ENCODE measurements around the gene NPHS1. TPM values are rescaled to one million over a fixed set of nuclear protein-coding genes. Genes with fewer than 3 reads are reported as not detected.

The NPHS1 gene
- total and polyA plus RNA-seq, 2 of the 8 experiments (the other 6 are each of a cell fraction or from before 2014, with no cell fraction given): 1.3 to 1.4 TPM

DNA sequence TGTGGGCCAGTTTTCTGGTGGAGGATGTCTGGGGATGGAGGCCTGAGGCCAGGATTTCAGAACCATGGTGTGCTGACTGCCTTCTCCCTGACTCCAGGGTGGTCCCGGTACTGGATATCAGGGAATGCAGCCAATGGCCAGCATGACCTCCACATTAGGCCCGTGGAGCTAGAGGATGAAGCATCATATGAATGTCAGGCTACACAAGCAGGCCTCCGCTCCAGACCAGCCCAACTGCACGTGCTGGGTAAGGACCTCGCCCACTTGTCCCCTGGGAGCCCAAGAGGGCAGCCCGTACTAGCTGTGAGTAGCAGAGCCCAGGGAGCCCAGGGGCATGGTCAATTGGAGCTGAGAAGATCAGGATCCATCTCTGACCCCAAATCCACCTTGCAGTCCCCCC is 6.0 kb upstream of the NPHS1 start:
- CTCF ChIA-PET (ENCODE audit: partially characterized antibody): interaction anchor here (0.6 kb wide), 1 partner anchor 255 kb away, joined by 3 read pairs; no protein-coding TSS in a partner anchor
- peaks cover 7 to 72% (median 65%) of the 10 kb centered on the region in 4 experiments for H3K27me3 ChIP-seq (replicated peaks in 1 of 4; ENCODE audit: control insufficient read depth in 3 of 4, extremely low read depth in 1 of 4, insufficient read depth in 3 of 4, low read length in 3 of 4)
- H4K5ac ChIP-seq (ENCODE audit: insufficient read length, low read depth, low read length): no peak overlapping the region
- H3K23ac ChIP-seq (ENCODE audit: insufficient read length): no peak overlapping the region
- peaks cover 22% of the 10 kb centered on the region for H3K23me2 ChIP-seq (ENCODE audit: low read depth, low read length)
- H3K4me3 ChIP-seq (ENCODE audit: extremely low read depth in 1 of 4, insufficient read depth in 2 of 4, low read depth in 3 of 4, low read length in 4 of 4): no peak overlapping the region
- H2BK20ac ChIP-seq (ENCODE audit: low read length): no peak overlapping the region
- no peak overlapping the region for H3K9ac ChIP-seq (replicated peaks in 1 of 4; ENCODE audit: extremely low read depth in 1 of 4, low read depth in 3 of 4, low read length in 3 of 4)
- no peak overlapping the region for H3K27ac ChIP-seq (ENCODE audit: low read depth, low read length)
- H2AK5ac ChIP-seq (ENCODE audit: low read depth, low read length): no peak overlapping the region
- H3K9me3 ChIP-seq (ENCODE audit: insufficient read depth in 2 of 2, low read depth in 1 of 2, low read length in 1 of 2): no peaks in the 10 kb centered on the region
- no peak overlapping the region for H4K91ac ChIP-seq (replicated peaks; ENCODE audit: insufficient read length, low read length)
- no peak overlapping the region for H3K14ac ChIP-seq (ENCODE audit: insufficient read length)
- DNase-seq (ENCODE audit: low read depth in 1 of 2, low spot score in 2 of 2) (no peak), FAIRE-seq (no peak)
- no peak overlapping the region for H2AFZ ChIP-seq (ENCODE audit: low read length)
- no peak overlapping the region for H2BK120ac ChIP-seq (replicated peaks; ENCODE audit: low read depth, low read length)
- no peak overlapping the region for H3K4ac ChIP-seq (replicated peaks; ENCODE audit: insufficient read length, low read depth, low read length)
- H3K4me1 ChIP-seq (replicated peaks in 1 of 4; ENCODE audit: control insufficient read depth in 3 of 4, insufficient read depth in 4 of 4, low read length in 3 of 4): peaks cover 0 to 23% (median 13%) of the 10 kb centered on the region in 4 experiments; a peak in 6 of 7 replicates
- TF ChIP-seq E2F6 (IDR thresholded peaks at IDR 0.05) (no peak), KDM1A (IDR thresholded peaks at IDR 0.05; ENCODE audit: borderline replicate concordance, low read length) (no peak), RNF2 (IDR thresholded peaks at IDR 0.05; ENCODE audit: borderline replicate concordance, low read depth, low read length, missing control alignments, poor library complexity, severe bottlenecking) (no peak), CEBPB (IDR thresholded peaks at IDR 0.05; ENCODE audit: low read depth, low read length) (no peak), KDM4A (IDR thresholded peaks at IDR 0.05; ENCODE audit: low read depth, low read length, severe bottlenecking) (no peak)
- TF ChIP-seq, protein P1, sequence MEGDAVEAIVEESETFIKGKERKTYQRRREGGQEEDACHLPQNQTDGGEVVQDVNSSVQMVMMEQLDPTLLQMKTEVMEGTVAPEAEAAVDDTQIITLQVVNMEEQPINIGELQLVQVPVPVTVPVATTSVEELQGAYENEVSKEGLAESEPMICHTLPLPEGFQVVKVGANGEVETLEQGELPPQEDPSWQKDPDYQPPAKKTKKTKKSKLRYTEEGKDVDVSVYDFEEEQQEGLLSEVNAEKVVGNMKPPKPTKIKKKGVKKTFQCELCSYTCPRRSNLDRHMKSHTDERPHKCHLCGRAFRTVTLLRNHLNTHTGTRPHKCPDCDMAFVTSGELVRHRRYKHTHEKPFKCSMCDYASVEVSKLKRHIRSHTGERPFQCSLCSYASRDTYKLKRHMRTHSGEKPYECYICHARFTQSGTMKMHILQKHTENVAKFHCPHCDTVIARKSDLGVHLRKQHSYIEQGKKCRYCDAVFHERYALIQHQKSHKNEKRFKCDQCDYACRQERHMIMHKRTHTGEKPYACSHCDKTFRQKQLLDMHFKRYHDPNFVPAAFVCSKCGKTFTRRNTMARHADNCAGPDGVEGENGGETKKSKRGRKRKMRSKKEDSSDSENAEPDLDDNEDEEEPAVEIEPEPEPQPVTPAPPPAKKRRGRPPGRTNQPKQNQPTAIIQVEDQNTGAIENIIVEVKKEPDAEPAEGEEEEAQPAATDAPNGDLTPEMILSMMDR (IDR thresholded peaks at IDR 0.05; ENCODE audit: control extremely low read depth in 1 of 3, insufficient read depth in 1 of 3, low read depth in 1 of 3, low read length in 3 of 3): no peak
- H3K18ac ChIP-seq (ENCODE audit: extremely low read depth, low read length): no peak overlapping the region
- H3K79me1 ChIP-seq (ENCODE audit: low read depth, low read length): no peaks in the 10 kb centered on the region
- H4K8ac ChIP-seq (ENCODE audit: extremely low read depth, insufficient read depth, low read length): no peak overlapping the region
- H4K20me1 ChIP-seq (replicated peaks in 1 of 2; ENCODE audit: control insufficient read depth in 1 of 2, insufficient read depth in 2 of 2, low read length in 2 of 2): peaks cover 0 to 3% of the 10 kb centered on the region in 2 experiments
- H3K4me2 ChIP-seq (ENCODE audit: insufficient read depth in 1 of 2, low read depth in 2 of 2, low read length in 2 of 2): no peak overlapping the region
- H2BK15ac ChIP-seq (ENCODE audit: low read length): no peak overlapping the region
- H3K36me3 ChIP-seq (ENCODE audit: control insufficient read depth in 2 of 4, insufficient read depth in 4 of 4, low read length in 3 of 4): no peaks in the 10 kb centered on the region
- no peak overlapping the region for H2BK12ac ChIP-seq (ENCODE audit: low read depth, low read length)
- POLR2A ChIA-PET (ENCODE audit: partially characterized antibody): interaction anchor here (0.6 kb wide), 1 partner anchor 85 kb away, joined by 3 read pairs; no protein-coding TSS in a partner anchor
- H3K79me2 ChIP-seq (ENCODE audit: control insufficient read depth in 1 of 2, insufficient read depth in 2 of 2, low read length in 2 of 2): no peaks in the 10 kb centered on the region
- WGBS, 2 experiments (ENCODE audit: extremely low coverage in 1 of 2, insufficient coverage in 1 of 2, insufficient read length in 1 of 2, insufficient replicate concordance in 2 of 2, low coverage in 1 of 2, low lambda C conversion rate in 2 of 2, missing lambda C conversion rate in 1 of 2): 88% methylated on average over 6 of the region's 6 CpGs; no CpG with 5 or more reads in 1 of the 2 experiments
- no peak overlapping the region for H2BK5ac ChIP-seq (ENCODE audit: low read depth, low read length)
- H3K56ac ChIP-seq (replicated peaks; ENCODE audit: insufficient read length, low read depth, low read length): no peak overlapping the region
